ENCODE results near the gene TNFRSF11A.
A peak's percentile ranks its signal among the peaks of the same experiment; 100 is the strongest.

Gene TNFRSF11A

DNA sequence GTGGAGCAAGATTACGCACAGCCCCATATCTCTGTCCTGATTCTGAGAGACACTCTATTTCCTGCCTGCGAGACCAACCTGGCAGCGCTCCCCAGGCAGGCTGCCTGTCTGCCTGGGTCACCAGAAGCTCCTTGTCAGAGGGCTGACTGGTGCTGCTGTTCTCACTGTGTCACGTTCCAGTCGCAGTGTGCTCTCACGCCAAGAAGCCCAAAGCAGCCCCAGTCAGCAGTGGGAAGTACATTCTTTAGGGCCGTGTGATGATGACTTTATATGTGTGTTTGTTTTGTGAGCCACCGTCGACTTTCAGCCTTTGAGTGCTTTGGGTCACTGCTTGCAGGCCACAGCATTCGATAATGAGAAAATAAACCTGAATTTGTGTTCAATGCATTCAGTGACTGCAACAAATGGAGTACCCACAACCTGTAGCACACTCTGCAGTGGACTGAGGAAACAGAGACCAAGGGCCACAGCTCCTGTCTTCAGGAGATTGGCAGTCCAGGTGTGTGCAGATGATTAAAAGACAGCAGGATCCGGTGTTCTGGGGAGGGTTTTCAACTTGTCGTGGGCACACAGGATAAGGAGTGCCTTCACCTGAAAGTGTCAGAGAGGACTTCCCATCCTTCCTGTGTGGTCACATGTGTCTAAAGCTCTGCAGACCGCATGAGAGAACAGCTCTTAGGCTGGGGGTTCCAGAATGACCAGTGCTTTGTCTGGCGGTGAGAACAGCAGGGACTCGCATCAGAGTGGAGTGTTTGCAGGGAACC, 4.8 kb downstream of the TNFRSF11A start:
- Mint-ChIP-seq H3K9me3 (no peaks in the 10 kb centered on the region), H3K27me3 (peaks cover 84 to 95% of the 10 kb centered on the region in 2 donors), H3K4me3 (peak overlapping the region in 1 of 2 donors; percentile 27), H3K36me3 (ENCODE audit: insufficient read depth) (peaks cover 9% of the 10 kb centered on the region), H3K27ac (peak overlapping the region in 1 of 2 donors; percentile 81), H3K4me1 (ENCODE audit: low read depth in 2 of 2) (peaks cover 13 to 20% of the 10 kb centered on the region in 2 donors)
- ATAC-seq (replicated peaks) (peak; percentile 48), DNase-seq (peak in 1 of 3 experiments; percentile 9)

DNA sequence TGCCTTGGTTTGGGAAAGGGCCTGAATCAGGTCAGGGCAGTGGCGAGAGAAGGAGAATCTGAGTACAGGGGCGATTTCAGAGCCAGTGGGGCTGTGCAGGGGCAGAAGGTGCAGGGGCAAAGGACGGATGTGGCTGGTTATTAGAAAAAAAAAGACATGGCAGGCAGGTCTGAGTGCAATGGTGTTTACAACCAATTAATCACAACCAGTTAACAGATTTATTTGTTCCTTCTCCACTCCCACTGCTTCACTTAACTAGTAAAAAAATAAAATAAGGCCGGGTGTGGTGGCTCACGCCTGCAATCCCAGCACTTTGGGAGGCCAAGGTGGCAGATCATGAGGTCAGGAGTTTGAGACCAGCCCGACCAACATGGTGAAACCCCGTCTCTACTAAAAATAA, 5.5 kb downstream of the TNFRSF11A start:
- Mint-ChIP-seq H3K4me1 (ENCODE audit: low read depth in 2 of 2) (peaks cover 13 to 19% of the 10 kb centered on the region in 2 donors), H3K4me3 (peak overlapping the region in 1 of 2 donors; percentile 13), H3K9me3 (no peaks in the 10 kb centered on the region), H3K27ac (no peak overlapping the region), H3K27me3 (peaks cover 85 to 99% of the 10 kb centered on the region in 2 donors), H3K36me3 (ENCODE audit: insufficient read depth) (peaks cover 9% of the 10 kb centered on the region)
- DNase-seq (no peak), ATAC-seq (replicated peaks) (no peak)

DNA sequence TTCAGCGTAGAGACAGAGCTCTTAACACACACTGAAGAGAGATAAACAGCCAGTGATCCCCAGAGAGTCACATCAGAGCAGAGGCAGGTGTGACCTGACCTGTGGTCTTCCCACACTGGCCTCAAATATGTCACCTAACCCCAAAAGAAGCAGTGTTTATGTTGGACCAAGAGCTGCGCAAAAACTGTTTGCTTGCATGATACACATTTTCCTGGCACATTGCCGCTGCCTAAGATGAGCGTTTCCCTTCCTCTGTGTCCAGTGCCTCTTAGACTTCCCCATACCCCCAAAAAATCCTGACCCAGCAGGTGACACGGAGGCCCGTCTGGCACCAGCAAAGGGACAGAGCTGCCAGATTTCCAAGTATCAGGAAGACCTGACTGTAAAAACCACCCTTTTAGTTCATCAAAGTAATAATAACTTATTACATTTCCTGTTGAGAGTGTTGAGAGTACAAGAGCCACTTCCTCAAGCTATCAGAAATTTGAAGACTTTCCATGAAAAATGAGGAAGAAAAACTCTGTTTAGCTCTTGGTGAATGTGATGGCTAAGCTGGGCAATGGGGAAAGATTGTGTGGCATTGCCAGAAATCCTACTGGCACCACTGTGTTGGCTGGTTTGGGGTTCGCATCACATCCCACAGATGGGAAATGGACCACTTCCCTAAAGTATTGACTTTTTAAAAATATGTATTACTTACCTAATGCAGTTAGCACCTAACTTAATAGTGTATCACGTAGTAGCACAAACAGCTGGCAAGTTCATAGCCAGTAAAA, 6.7 kb downstream of the TNFRSF11A start:
- Mint-ChIP-seq H3K4me3 (no peak overlapping the region), H3K9me3 (no peaks in the 10 kb centered on the region), H3K27me3 (peaks cover 82 to 99% of the 10 kb centered on the region in 2 donors), H3K27ac (no peak overlapping the region), H3K4me1 (ENCODE audit: low read depth in 2 of 2) (peaks cover 4 to 12% of the 10 kb centered on the region in 2 donors), H3K36me3 (ENCODE audit: insufficient read depth) (peaks cover 9% of the 10 kb centered on the region)
- ATAC-seq (replicated peaks) (no peak), DNase-seq (no peak)

DNA sequence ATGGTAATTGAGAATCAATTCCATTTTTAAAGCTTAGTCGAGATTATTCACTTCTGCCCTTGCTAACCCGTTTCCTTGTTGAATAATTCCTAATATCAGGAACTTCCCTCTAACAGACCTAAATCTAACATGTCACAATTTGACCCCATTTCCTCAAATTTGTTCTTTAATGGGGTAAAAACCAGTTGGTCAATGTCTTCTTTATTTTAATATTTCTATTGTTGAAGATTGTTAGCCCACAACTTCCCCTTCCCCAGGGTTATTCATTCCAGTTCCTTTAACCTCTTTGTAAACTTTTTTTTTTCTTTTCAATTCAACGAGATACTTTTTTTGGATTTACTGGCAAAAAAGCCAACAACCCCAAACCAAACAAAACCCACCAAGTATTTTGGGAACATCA, 7.3 kb downstream of the TNFRSF11A start:
- Mint-ChIP-seq H3K4me1 (ENCODE audit: low read depth in 2 of 2) (peaks cover 3 to 12% of the 10 kb centered on the region in 2 donors), H3K27me3 (peaks cover 78 to 97% of the 10 kb centered on the region in 2 donors), H3K27ac (no peak overlapping the region), H3K9me3 (no peaks in the 10 kb centered on the region), H3K4me3 (no peak overlapping the region), H3K36me3 (ENCODE audit: insufficient read depth) (peaks cover 9% of the 10 kb centered on the region)
- no peak for ATAC-seq (replicated peaks)
- no peak for DNase-seq

DNA sequence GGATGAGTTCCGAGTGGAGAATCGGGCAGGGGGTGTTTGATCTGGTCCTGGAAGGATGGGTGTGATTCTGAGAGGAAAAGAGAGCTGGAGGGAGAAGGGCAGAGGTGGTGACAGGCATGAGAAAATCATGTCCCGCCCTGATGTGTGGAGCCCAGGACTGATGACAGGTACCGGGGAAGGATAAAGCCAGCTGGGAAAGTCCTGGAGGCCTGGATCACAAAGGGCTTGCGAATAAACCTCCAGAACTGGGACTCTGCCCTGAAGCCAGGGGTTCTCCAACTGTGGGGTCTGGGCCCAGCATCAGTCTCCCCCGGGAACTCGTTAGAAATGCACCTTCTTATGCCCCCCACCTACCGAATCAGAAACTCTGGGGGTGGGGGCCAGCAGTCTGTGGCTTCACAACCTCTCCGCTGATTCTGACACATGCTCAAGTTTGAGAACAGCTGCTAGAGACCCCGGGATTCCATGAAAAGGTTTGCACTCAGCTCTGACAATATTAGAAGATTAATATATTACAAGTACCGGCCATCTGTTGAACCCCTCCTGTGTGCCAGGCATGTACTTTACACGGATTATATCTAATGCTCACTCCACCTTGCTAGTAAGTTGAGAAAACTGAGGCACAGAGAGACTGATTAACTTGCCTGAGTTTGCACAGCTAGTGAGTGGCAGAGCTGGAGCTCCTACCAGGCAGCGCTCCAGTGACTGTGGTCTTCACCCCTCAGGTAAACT, 8.0 kb downstream of the TNFRSF11A start:
- Mint-ChIP-seq H3K27ac (no peak overlapping the region), H3K27me3 (peaks cover 78 to 97% of the 10 kb centered on the region in 2 donors), H3K9me3 (no peaks in the 10 kb centered on the region), H3K4me3 (no peak overlapping the region), H3K4me1 (ENCODE audit: low read depth in 2 of 2) (peaks cover 3 to 9% of the 10 kb centered on the region in 2 donors), H3K36me3 (ENCODE audit: insufficient read depth) (peaks cover 7% of the 10 kb centered on the region)
- DNase-seq, result no peak
- ATAC-seq (replicated peaks), result no peak

DNA sequence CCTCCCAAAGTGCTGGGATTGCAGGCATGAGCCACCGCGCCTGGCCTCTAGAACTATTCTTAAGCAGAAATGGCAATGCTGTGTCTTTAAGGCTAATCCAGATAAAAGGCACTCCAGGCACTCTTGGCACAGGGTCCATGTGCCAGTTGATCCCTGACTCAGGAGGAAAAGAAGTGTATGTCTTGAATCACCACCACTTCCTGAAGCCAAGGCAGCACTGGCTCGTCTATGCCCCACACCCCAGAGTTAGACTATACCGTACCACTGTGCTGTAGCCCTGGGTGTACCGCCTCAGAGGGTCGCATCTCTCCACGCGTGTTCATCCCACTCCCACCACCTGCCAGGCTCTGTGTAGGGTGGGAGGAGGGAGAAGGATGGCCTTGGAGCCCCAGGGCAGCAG, 9.0 kb downstream of the TNFRSF11A start:
- no peak overlapping the region for H3K27ac Mint-ChIP-seq
- no peaks in the 10 kb centered on the region for H3K9me3 Mint-ChIP-seq
- DNase-seq (no peak), ATAC-seq (replicated peaks) (no peak)
- no peak overlapping the region for H3K4me3 Mint-ChIP-seq
- peaks cover 3 to 9% of the 10 kb centered on the region in 2 donors for H3K4me1 Mint-ChIP-seq (ENCODE audit: low read depth in 2 of 2)
- H3K36me3 Mint-ChIP-seq (ENCODE audit: insufficient read depth), result peaks cover 7% of the 10 kb centered on the region
- peaks cover 73 to 97% of the 10 kb centered on the region in 2 donors for H3K27me3 Mint-ChIP-seq

DNA sequence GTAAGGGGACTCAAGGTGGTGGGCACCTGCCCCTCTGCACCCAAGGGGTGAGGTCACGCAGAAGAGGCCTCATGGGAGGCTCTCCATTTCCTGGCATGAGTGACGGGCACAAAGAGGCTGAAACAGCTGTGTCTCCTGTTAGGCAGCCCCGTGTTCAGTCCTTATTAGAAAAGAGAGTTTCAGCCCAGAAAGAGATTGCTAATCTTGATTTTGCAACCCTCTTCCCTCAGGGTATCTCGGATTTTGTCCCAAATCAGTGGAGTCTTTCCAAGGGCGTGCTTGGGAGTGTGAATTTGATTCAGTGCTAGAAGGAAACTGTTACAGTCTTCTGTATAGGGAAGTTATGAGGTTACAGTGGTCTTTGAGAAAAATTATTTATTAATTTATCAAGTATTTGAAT, 10.4 kb downstream of the TNFRSF11A start:
- Mint-ChIP-seq H3K27ac (no peak overlapping the region), H3K36me3 (ENCODE audit: insufficient read depth) (peaks cover under 1% of the 10 kb centered on the region), H3K4me1 (ENCODE audit: low read depth in 2 of 2) (peaks cover 0 to 8% of the 10 kb centered on the region in 2 donors), H3K27me3 (peaks cover 66 to 97% of the 10 kb centered on the region in 2 donors), H3K4me3 (no peak overlapping the region), H3K9me3 (no peaks in the 10 kb centered on the region)
- ATAC-seq (replicated peaks) (no peak), DNase-seq (no peak)

DNA sequence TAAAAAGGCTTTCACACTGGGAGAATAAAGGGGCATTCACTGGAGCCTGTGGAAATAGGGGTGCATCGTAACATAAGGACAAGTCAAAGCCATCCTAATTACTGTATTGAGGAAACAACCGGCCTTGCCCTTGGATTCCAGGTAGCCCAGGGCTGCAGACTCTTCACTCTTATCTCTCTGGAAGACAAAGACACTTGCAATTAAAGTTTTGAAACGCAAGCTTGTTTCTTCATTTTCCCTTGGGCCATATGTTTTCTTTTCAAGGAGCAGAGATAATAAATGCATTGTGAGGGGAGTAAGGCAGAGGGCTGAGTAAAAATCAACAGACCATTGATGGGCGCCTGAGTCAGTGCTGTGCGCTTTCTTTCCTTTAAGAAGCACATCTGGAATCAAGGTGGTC, 11.5 kb downstream of the TNFRSF11A start:
- H3K4me3 Mint-ChIP-seq, result no peak overlapping the region
- no peaks in the 10 kb centered on the region for H3K36me3 Mint-ChIP-seq (ENCODE audit: insufficient read depth)
- H3K27me3 Mint-ChIP-seq, result peaks cover 64 to 97% of the 10 kb centered on the region in 2 donors
- H3K27ac Mint-ChIP-seq, result no peak overlapping the region
- ATAC-seq (replicated peaks), result no peak
- peaks cover 0 to 6% of the 10 kb centered on the region in 2 donors for H3K4me1 Mint-ChIP-seq (ENCODE audit: low read depth in 2 of 2)
- no peaks in the 10 kb centered on the region for H3K9me3 Mint-ChIP-seq
- no peak for DNase-seq

DNA sequence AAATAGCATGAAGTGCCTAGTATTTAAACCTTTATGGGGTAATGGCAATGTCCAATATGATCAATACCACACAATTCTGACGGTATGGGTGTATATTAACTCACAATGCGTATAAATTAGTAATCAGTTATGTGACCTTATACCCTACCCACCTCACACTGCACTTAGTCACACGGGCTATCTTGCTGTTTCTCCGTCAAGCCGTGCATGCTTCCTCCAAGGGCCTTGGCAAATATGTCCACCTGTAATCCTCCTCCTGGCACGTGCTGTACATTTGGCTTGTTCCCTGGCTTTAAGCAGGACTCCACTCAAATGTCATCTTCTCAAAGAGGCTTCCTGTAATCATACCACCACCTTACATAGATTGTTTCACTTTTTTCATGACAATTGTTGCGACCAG, 12.2 kb downstream of the TNFRSF11A start:
- H3K36me3 Mint-ChIP-seq (ENCODE audit: insufficient read depth), result no peaks in the 10 kb centered on the region
- H3K27ac Mint-ChIP-seq, result no peak overlapping the region
- peaks cover 57 to 92% of the 10 kb centered on the region in 2 donors for H3K27me3 Mint-ChIP-seq
- DNase-seq (no peak), ATAC-seq (replicated peaks) (no peak)
- no peaks in the 10 kb centered on the region for H3K9me3 Mint-ChIP-seq
- H3K4me3 Mint-ChIP-seq, result no peak overlapping the region
- peaks cover 0 to 5% of the 10 kb centered on the region in 2 donors for H3K4me1 Mint-ChIP-seq (ENCODE audit: low read depth in 2 of 2)

DNA sequence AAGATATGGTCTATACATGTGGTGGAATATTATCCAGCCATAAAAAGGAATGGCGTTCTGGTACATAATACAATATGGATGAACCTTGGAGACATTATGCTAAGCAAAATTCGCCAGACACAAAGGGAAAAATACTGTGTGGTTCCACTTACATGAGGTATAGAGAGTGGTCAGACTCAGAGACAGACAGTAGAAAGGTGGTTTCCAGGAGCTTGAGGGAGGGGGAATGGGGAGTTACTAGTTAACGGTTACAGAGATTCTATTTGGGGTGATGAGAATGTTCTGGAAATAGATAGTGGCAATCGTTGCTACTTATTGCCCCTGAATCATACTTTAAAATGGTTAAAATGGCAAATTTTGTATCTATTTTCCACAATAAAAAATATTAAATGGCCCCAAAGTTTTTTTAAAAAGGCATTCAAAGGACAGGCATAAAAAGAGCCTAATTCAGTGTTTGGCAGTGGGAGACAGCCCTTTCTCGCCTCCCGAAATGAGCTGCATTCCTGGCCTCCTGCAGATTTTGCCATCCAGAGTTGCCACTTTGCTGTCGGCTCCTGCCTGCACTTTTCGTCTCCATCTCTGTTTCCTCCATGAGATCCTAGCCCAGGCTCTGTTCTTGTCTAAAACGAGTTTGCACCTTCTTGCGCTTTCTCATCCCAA, 13.5 kb downstream of the TNFRSF11A start:
- no peaks in the 10 kb centered on the region for H3K36me3 Mint-ChIP-seq (ENCODE audit: insufficient read depth)
- no peak overlapping the region for H3K27ac Mint-ChIP-seq
- peaks cover 45 to 79% of the 10 kb centered on the region in 2 donors for H3K27me3 Mint-ChIP-seq
- ATAC-seq (replicated peaks), result no peak
- H3K4me3 Mint-ChIP-seq, result no peak overlapping the region
- no peak for DNase-seq
- H3K4me1 Mint-ChIP-seq (ENCODE audit: low read depth in 2 of 2), result peaks cover 0 to 5% of the 10 kb centered on the region in 2 donors
- H3K9me3 Mint-ChIP-seq, result no peaks in the 10 kb centered on the region

DNA sequence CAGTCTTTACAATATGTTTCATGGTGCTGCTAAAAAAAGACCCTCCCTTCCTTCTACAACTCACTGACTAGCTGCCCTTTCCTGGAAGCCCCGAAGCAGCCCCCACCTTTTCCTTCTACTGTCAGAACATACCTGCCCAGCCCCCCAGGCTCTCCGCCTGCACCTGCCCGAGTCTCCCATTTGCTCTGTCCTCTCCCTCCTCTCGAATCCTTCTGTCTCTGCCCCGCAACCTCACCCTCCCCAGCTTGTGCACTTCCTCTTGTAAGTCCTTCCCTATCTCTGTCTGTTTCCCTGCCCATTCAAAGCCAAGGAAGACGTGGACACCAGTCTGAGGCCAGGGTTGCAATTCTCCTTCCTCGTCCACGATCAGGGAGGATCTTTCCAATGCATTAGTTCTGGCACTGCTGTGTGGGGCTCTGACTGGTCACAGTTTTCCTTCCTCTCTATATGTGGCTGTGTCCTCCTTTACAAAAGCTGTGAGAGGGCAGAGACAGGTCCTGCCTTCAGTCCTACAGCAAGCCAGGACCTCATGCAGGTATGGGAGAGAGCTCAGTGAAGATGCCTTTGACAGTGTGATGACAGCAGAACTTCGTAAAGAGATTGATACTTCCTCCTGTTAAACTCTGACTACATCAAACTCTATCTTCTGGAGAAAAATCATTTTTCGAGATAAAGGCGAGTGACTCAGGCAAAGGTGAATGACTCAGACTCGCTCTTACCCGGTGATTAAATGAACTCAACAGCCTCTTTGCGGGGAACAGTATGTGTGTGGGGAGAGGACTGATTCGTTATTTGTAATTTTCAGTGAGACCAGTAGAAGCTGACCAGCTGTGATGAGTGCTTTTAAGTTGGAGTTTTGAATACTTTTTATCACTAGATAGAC, 14.2 kb downstream of the TNFRSF11A start:
- Mint-ChIP-seq H3K27ac (no peak overlapping the region), H3K36me3 (ENCODE audit: insufficient read depth) (no peaks in the 10 kb centered on the region), H3K4me1 (ENCODE audit: low read depth in 2 of 2) (peaks cover 0 to 5% of the 10 kb centered on the region in 2 donors), H3K27me3 (peaks cover 42 to 71% of the 10 kb centered on the region in 2 donors), H3K4me3 (no peak overlapping the region), H3K9me3 (no peaks in the 10 kb centered on the region)
- ATAC-seq (replicated peaks) (no peak), DNase-seq (no peak)

DNA sequence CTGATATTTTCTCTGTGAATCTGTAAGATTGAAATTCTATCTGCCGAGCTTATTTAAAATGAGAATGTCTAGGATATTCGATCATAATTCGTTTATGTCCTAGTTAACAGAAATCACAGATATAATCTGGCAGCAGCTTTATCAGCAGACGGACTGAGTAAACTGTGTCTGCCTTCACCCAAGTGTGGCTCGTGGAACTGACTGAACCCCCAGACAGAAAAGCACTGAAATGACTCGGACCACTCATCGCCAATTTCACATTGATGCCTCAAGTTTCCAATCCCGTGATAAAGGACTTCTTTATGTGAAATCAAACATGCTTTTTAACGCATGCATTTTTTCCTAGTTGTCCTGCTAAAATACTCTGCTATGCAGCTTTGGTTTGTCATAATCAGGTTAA, 15.9 kb downstream of the TNFRSF11A start:
- ATAC-seq (replicated peaks), result no peak
- Mint-ChIP-seq H3K27me3 (peaks cover 38 to 56% of the 10 kb centered on the region in 2 donors), H3K36me3 (ENCODE audit: insufficient read depth) (no peaks in the 10 kb centered on the region), H3K27ac (no peak overlapping the region), H3K4me1 (ENCODE audit: low read depth in 2 of 2) (peaks cover 0 to 5% of the 10 kb centered on the region in 2 donors), H3K9me3 (no peaks in the 10 kb centered on the region), H3K4me3 (no peak overlapping the region)
- no peak for DNase-seq
